GM13976 (cell line): Measurements from ENCODE around the gene GRIA1.

Experiments used
- DNase-seq: peaks from one replicate; pipeline ENCODE4 v3.0.0; 2012; ENCODE audit warnings: low spot score
- in situ Hi-C: fragments of 300-500 bp; cut with MboI; formaldehyde crosslinking; loops from one replicate; pipeline ENCODE4 v1.12.0; 2022; ENCODE audit warnings: low sequenced_read_pairs, mixed read lengths, inconsistent platforms; ENCODE audit not compliant: unreplicated experiment
- TF ChIP-seq, protein P1 (sequence below): IDR thresholded peaks from 2 replicates; pipeline ENCODE4 v1.5.1; 2012; ENCODE audit warnings: borderline replicate concordance, mild to moderate bottlenecking; ENCODE audit not compliant: insufficient read depth; ENCODE audit errors: extremely low read depth, missing control alignments, control extremely low read depth

Gene GRIA1

DNA sequence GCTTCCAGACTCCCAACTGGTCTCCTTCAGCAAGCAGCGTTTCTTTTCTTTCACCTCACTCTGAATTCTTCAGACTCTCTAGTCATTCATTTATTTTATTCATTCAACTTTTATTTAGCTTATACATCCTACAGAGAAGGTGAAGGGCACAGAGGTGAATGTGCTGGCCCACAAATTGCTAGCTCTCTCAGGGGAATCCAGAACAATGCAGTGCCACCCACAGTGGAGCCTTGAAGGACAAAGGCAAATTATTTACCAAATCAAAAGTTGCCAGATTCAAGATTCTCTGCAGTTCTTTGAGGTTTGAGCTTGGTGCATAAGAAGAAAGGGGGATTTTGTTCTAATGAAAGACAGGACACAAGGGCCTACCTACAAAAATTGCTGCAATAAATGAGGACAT, 29.7 kb downstream of the GRIA1 start:
- no peak for DNase-seq
- in situ Hi-C loops, result loop anchor here (25.0 kb wide), 1 partner anchor 442 kb away; no protein-coding TSS in a partner anchor
- TF ChIP-seq, protein P1, sequence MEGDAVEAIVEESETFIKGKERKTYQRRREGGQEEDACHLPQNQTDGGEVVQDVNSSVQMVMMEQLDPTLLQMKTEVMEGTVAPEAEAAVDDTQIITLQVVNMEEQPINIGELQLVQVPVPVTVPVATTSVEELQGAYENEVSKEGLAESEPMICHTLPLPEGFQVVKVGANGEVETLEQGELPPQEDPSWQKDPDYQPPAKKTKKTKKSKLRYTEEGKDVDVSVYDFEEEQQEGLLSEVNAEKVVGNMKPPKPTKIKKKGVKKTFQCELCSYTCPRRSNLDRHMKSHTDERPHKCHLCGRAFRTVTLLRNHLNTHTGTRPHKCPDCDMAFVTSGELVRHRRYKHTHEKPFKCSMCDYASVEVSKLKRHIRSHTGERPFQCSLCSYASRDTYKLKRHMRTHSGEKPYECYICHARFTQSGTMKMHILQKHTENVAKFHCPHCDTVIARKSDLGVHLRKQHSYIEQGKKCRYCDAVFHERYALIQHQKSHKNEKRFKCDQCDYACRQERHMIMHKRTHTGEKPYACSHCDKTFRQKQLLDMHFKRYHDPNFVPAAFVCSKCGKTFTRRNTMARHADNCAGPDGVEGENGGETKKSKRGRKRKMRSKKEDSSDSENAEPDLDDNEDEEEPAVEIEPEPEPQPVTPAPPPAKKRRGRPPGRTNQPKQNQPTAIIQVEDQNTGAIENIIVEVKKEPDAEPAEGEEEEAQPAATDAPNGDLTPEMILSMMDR, result no peak

DNA sequence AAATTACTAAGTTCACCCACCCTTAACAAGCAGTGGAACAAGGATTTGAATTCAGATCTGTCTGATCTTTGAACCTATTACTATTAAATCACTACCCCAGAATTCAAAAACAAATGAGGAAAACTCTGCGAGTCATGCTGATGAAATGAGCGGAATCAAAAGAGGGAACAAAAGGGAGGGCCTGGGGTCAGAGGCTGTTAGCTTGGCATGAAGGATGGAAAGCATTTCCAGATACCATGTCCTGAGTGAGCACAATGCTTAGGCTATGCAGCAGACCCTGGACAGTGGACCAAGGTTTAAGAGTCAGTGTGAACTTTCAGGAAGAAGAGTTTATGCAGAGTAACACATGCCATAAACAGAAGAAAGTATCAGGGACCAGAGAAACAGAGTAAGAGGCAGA, 30.5 kb downstream of the GRIA1 start:
- TF ChIP-seq, protein P1, result no peak
- no peak for DNase-seq
- in situ Hi-C loops, result loop anchor here (25.0 kb wide), 1 partner anchor 441 kb away; no protein-coding TSS in a partner anchor

DNA sequence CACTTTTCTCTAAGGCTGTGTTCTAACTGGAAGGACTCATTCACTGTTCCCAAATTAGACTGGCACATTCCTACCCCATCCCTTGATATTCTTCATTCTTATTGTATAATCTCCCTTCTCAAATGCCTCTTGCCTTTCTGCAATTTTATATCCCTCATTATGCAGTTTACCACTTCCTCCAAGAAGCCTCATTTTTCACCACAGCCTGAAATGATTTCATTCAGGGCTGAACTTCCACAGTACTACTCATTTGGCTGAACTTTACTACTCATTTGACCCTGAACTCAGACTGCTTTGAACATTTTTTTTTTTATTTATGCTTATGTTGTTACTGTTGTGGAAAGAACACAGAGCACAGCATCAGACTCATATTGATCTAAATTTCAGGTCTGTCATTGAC, 32.7 kb downstream of the GRIA1 start:
- DNase-seq, result no peak
- TF ChIP-seq, protein P1, result no peak
- in situ Hi-C loops, result loop anchor here (25.0 kb wide), 1 partner anchor 439 kb away; no protein-coding TSS in a partner anchor

DNA sequence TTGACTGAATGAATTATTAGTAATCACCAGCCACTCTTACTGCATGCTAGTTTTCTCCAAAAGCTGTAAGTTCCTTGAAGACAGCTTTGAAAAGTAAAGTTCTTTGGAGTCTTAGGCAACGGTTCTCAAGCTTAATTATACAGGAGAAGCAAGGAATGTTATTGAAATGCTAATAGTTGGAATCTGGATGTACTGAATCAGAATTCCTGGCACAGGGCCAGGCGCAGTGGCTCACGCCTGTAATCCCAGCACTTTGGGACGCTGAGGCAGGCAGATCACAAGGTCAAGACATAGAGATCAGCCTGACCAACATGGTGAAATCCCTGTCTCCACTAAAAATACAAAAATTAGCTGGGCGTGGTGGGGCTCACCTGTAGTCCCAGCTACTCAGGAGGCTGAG, 33.4 kb downstream of the GRIA1 start:
- in situ Hi-C loops, result loop anchor here (25.0 kb wide), 1 partner anchor 438 kb away; no protein-coding TSS in a partner anchor
- TF ChIP-seq, protein P1, result no peak
- no peak for DNase-seq

DNA sequence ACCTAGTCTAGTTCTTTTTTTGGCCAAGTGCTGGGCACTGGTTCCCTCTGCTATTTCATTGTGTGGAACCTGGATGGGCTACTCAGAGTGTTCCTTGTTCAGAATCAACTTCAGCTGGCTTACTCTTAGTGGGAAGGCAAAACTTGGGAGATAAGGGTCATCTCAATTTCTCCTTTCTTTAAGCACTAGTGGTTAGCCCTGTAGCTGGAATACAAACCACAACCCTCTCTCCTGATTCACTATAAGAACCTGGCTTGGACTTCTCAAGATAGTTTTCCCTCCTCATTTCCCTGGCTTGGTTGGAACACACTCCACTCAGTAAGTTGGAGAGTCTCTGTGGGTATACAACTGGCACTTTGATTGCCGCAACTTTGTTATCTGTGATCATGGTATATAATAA, 35.1 kb downstream of the GRIA1 start:
- TF ChIP-seq, protein P1, result no peak
- no peak for DNase-seq
- in situ Hi-C loops, result no loop called here

DNA sequence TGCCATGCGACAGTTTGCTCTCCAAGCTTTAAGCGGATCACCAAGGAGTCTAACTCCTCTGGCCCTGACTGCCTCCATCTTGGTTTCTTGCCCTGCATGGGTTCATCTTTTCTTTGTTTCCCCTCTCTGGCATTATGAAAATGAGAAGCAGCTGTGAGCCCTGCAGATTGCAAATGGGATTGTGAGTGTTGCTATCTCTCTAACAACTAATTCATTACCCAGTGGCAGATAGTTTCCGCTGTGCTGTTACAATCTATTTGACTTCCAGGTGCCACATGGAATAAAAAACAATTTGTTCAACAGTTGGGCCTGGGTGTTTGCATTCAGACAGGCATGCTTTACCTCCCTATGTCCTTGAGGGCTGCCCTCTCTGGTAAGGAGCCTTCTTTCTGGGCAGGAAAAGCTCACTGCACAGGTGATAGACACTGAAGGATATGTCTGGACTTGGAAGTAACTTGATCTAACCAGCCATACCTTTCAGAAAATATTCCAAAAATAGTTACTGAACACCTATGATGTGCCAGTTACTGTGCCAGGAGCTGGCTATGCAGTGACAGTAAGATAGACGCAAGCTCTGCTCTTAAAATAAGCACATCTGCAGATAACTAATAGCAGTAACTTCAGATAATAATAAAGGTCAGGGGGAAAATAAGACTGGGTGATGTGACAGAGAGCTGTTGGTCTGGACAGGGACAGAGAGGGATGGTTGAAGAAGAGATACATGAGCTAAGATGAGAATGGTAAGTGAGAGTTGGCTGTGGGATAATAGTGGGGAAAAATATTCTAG, 40.1 kb downstream of the GRIA1 start:
- TF ChIP-seq, protein P1, result no peak
- no peak for DNase-seq
- in situ Hi-C loops, result no loop called here

DNA sequence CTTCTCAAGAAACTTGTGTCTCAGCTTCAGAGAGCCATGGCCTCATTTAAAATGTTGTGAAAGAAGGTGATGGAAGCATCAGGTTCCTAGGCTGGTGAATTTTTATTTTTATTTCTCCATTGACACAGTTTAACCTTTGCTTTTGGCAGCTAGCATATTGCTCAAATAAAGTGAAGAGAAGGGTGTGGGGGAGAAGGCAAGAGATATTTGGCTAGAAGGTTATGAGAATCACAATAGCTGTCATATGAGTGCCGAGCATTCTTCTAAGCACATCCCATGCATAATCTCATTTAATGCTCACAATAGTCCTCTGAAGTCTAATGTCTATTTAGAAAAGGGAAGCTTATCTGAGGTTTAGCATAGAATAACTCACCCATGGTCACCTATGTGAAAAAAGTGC, 43.1 kb downstream of the GRIA1 start:
- in situ Hi-C loops, result no loop called here
- TF ChIP-seq, protein P1, result no peak
- no peak for DNase-seq
